ENCODE data around the gene GAST. TPM values are rescaled to one million over a fixed set of nuclear protein-coding genes. Genes with fewer than 3 reads are reported as not detected.

Gene GAST
- total and polyA plus RNA-seq, 2 of the 13 experiments (the other 11 are each of a cell fraction or from before 2014, with no cell fraction given): 0.32 to 0.42 TPM

DNA sequence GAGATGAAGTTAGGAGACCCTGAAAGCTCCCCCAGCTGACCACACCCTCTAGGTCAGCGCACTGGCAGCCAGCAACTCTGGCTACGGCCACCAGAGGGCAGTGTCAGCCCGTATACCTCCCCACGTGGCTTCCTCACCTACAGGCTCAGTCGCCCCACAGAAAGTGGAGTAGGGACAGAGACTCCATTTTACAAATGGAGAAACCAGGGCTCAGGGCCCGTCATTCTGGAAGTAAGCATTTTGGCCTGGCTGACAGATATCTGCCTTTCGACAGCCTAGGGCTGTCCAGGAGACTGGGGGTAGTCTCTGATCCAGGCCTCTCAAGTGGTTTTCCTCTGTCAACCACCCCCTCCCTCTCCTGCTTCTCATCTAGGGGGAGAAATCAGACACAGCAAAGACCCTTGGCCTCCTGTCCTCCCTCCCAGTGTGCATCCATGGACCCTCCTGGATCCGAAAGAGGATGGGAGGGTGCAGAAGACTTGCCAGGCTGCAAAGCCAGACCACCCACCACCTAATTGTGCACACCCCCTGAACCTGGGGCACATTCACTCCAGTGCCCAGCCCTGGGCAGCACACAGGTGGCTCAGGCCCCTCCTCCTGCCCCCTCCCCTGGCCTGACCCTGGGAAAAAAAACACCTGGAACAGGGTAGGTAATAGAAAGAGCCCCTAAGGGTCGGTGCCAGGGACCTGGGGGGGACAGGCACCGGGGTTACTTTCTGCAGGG, 26.1 kb downstream of the GAST start (continued):
- TF ChIP-seq, protein P1, sequence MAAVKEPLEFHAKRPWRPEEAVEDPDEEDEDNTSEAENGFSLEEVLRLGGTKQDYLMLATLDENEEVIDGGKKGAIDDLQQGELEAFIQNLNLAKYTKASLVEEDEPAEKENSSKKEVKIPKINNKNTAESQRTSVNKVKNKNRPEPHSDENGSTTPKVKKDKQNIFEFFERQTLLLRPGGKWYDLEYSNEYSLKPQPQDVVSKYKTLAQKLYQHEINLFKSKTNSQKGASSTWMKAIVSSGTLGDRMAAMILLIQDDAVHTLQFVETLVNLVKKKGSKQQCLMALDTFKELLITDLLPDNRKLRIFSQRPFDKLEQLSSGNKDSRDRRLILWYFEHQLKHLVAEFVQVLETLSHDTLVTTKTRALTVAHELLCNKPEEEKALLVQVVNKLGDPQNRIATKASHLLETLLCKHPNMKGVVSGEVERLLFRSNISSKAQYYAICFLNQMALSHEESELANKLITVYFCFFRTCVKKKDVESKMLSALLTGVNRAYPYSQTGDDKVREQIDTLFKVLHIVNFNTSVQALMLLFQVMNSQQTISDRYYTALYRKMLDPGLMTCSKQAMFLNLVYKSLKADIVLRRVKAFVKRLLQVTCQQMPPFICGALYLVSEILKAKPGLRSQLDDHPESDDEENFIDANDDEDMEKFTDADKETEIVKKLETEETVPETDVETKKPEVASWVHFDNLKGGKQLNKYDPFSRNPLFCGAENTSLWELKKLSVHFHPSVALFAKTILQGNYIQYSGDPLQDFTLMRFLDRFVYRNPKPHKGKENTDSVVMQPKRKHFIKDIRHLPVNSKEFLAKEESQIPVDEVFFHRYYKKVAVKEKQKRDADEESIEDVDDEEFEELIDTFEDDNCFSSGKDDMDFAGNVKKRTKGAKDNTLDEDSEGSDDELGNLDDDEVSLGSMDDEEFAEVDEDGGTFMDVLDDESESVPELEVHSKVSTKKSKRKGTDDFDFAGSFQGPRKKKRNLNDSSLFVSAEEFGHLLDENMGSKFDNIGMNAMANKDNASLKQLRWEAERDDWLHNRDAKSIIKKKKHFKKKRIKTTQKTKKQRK (IDR thresholded peaks at IDR 0.05; ENCODE audit: low read length): no peak
- TF ChIP-seq, protein P2, sequence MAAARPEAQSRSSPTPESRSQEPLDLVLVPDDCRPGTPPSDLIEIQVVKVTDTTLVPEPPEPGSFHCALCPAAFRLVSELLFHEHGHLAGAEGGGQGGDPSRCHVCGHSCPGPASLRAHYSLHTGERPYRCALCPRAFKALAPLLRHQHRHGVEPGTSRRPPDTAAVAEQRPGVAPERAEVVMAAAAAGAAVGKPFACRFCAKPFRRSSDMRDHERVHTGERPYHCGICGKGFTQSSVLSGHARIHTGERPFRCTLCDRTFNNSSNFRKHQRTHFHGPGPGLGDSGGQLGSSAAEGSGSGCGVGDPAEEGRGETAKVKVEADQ (CRISPR knock-in tag; IDR thresholded peaks at IDR 0.05; ENCODE audit: borderline replicate concordance): peak; percentile 88; the same call in 1 of the 2 replicates
- 0 out of 2 replicates have a peak, but pooled peaks have one; percentile 41 for TF ChIP-seq ZNF225 (CRISPR knock-in tag; IDR thresholded peaks at IDR 0.05)
- no peak for TF ChIP-seq TBX3 (IDR thresholded peaks at IDR 0.05; ENCODE audit: borderline replicate concordance)
- TF ChIP-seq ZNF83 (CRISPR knock-in tag; IDR thresholded peaks at IDR 0.05; ENCODE audit: borderline replicate concordance): no peak
- TF ChIP-seq ZNF720 (CRISPR knock-in tag; IDR thresholded peaks at IDR 0.05): no peak
- TF ChIP-seq XRCC5 (optimal IDR thresholded peaks at IDR 0.05; ENCODE audit: low read length): peak; percentile 86
- no peak; the same call in 1 of the 2 replicates for TF ChIP-seq ZNF850 (CRISPR knock-in tag; conservative IDR thresholded peaks at IDR 0.05)
- no peak for TF ChIP-seq ZNF703 (CRISPR knock-in tag; IDR thresholded peaks at IDR 0.05; ENCODE audit: borderline replicate concordance)
- TF ChIP-seq KMT2B (CRISPR knock-in tag; IDR thresholded peaks at IDR 0.05): no peak
- TF ChIP-seq, protein P3, sequence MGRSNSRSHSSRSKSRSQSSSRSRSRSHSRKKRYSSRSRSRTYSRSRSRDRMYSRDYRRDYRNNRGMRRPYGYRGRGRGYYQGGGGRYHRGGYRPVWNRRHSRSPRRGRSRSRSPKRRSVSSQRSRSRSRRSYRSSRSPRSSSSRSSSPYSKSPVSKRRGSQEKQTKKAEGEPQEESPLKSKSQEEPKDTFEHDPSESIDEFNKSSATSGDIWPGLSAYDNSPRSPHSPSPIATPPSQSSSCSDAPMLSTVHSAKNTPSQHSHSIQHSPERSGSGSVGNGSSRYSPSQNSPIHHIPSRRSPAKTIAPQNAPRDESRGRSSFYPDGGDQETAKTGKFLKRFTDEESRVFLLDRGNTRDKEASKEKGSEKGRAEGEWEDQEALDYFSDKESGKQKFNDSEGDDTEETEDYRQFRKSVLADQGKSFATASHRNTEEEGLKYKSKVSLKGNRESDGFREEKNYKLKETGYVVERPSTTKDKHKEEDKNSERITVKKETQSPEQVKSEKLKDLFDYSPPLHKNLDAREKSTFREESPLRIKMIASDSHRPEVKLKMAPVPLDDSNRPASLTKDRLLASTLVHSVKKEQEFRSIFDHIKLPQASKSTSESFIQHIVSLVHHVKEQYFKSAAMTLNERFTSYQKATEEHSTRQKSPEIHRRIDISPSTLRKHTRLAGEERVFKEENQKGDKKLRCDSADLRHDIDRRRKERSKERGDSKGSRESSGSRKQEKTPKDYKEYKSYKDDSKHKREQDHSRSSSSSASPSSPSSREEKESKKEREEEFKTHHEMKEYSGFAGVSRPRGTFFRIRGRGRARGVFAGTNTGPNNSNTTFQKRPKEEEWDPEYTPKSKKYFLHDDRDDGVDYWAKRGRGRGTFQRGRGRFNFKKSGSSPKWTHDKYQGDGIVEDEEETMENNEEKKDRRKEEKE (IDR thresholded peaks at IDR 0.05): no peak
- TF ChIP-seq ZBTB38 (CRISPR knock-in tag; IDR thresholded peaks at IDR 0.05): peak; percentile 66; the same call in 1 of the 2 replicates
- TF ChIP-seq, protein P4, sequence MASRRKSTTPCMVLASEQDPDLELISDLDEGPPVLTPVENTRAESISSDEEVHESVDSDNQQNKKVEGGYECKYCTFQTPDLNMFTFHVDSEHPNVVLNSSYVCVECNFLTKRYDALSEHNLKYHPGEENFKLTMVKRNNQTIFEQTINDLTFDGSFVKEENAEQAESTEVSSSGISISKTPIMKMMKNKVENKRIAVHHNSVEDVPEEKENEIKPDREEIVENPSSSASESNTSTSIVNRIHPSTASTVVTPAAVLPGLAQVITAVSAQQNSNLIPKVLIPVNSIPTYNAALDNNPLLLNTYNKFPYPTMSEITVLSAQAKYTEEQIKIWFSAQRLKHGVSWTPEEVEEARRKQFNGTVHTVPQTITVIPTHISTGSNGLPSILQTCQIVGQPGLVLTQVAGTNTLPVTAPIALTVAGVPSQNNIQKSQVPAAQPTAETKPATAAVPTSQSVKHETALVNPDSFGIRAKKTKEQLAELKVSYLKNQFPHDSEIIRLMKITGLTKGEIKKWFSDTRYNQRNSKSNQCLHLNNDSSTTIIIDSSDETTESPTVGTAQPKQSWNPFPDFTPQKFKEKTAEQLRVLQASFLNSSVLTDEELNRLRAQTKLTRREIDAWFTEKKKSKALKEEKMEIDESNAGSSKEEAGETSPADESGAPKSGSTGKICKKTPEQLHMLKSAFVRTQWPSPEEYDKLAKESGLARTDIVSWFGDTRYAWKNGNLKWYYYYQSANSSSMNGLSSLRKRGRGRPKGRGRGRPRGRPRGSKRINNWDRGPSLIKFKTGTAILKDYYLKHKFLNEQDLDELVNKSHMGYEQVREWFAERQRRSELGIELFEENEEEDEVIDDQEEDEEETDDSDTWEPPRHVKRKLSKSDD (CRISPR knock-in tag; IDR thresholded peaks at IDR 0.05; ENCODE audit: low read depth): no peak
- no peak for TF ChIP-seq HOXD1 (CRISPR knock-in tag; IDR thresholded peaks at IDR 0.05)
- no peak for TF ChIP-seq PITX1 (CRISPR knock-in tag; IDR thresholded peaks at IDR 0.05)
- TF ChIP-seq, protein P5, sequence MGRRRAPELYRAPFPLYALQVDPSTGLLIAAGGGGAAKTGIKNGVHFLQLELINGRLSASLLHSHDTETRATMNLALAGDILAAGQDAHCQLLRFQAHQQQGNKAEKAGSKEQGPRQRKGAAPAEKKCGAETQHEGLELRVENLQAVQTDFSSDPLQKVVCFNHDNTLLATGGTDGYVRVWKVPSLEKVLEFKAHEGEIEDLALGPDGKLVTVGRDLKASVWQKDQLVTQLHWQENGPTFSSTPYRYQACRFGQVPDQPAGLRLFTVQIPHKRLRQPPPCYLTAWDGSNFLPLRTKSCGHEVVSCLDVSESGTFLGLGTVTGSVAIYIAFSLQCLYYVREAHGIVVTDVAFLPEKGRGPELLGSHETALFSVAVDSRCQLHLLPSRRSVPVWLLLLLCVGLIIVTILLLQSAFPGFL (CRISPR knock-in tag; IDR thresholded peaks at IDR 0.05): no peak
- no peak for TF ChIP-seq SMARCC2 (IDR thresholded peaks at IDR 0.05)

Measured in HepG2 (cell line).